Mammary epithelial cell (primary cell): ENCODE results near the gene PTPN22.

ENCODE experiments used
- EZH2 ChIP-seq: IDR thresholded peaks from 2 replicates; pipeline ENCODE4 v1.6.1; 2012; ENCODE audit warnings: low read length, inconsistent platforms, borderline replicate concordance
- TF ChIP-seq, protein P1 (sequence below), 2 donors: IDR thresholded peaks in 1 of 2; conservative IDR thresholded peaks in 1 of 2; 2 replicates each; pipeline ENCODE4 v1.5.1; 2011 to 2012; ENCODE audit warnings: inconsistent platforms in 2 of 2, low read length in 2 of 2, mild to moderate bottlenecking in 2 of 2, control low read depth in 1 of 2, low read depth in 1 of 2; ENCODE audit not compliant: insufficient read depth in 1 of 2; ENCODE audit errors: extremely low read depth in 1 of 2

DNA sequence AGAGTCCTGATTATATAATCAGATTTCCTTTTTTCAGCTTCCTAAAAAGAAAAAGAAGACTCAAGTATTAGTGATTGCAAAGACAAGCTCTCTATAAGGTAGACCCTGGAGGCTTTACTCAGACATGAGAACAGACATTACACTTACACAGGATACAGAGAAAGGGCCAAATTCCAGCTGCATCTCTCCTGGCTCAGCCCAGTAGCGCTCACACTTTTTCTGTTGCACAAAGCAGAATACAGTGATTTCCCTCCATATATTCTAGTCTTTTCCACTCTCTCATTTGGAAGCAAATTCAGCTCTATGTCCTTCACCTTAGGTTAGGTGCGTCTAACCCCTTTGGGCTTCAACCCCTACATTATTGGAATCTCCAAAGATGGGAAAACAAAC lies 15.1 kb downstream of the PTPN22 start:
- TF ChIP-seq, protein P1, sequence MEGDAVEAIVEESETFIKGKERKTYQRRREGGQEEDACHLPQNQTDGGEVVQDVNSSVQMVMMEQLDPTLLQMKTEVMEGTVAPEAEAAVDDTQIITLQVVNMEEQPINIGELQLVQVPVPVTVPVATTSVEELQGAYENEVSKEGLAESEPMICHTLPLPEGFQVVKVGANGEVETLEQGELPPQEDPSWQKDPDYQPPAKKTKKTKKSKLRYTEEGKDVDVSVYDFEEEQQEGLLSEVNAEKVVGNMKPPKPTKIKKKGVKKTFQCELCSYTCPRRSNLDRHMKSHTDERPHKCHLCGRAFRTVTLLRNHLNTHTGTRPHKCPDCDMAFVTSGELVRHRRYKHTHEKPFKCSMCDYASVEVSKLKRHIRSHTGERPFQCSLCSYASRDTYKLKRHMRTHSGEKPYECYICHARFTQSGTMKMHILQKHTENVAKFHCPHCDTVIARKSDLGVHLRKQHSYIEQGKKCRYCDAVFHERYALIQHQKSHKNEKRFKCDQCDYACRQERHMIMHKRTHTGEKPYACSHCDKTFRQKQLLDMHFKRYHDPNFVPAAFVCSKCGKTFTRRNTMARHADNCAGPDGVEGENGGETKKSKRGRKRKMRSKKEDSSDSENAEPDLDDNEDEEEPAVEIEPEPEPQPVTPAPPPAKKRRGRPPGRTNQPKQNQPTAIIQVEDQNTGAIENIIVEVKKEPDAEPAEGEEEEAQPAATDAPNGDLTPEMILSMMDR (conservative IDR thresholded peaks at IDR 0.05 in 1 of 2, IDR thresholded peaks at IDR 0.05 in 1 of 2; ENCODE audit: extremely low read depth in 1 of 2, insufficient read depth in 1 of 2, low read depth in 1 of 2, low read length in 2 of 2), result no peak
- TF ChIP-seq EZH2, result no peak
